ENCODE results near the gene AHNAK.

DNA sequence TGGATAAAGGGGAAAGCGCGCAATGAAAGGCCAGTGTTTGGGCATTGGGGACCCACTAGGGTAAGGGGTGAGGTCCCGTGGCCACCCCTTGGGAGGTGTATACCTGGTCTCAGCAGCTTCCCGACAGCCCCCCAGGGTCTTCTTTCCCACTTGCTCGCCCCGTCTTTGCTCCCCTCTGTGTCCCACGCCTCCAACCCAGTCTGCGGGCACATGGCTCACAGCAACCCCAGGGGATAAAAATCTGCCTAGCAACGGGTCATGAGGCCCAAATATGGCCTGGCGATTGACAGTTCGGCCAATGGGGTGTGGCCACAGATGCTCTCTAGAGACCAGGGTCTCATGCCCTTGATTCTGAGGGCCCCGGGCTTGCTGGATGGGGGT is 41.6 kb downstream of the AHNAK start:
- TF ChIP-seq POLR2AphosphoS5 (IDR thresholded peaks at IDR 0.05; ENCODE audit: low read depth) (no peak), GABPA (IDR thresholded peaks at IDR 0.05; ENCODE audit: low read depth) (no peak), SPI1 (IDR thresholded peaks at IDR 0.05; ENCODE audit: borderline replicate concordance, low read depth) (no peak)
- TF ChIP-seq, protein P1, sequence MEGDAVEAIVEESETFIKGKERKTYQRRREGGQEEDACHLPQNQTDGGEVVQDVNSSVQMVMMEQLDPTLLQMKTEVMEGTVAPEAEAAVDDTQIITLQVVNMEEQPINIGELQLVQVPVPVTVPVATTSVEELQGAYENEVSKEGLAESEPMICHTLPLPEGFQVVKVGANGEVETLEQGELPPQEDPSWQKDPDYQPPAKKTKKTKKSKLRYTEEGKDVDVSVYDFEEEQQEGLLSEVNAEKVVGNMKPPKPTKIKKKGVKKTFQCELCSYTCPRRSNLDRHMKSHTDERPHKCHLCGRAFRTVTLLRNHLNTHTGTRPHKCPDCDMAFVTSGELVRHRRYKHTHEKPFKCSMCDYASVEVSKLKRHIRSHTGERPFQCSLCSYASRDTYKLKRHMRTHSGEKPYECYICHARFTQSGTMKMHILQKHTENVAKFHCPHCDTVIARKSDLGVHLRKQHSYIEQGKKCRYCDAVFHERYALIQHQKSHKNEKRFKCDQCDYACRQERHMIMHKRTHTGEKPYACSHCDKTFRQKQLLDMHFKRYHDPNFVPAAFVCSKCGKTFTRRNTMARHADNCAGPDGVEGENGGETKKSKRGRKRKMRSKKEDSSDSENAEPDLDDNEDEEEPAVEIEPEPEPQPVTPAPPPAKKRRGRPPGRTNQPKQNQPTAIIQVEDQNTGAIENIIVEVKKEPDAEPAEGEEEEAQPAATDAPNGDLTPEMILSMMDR (IDR thresholded peaks at IDR 0.05; ENCODE audit: insufficient read depth, low read length) = no peak
- TF ChIP-seq, protein P2, sequence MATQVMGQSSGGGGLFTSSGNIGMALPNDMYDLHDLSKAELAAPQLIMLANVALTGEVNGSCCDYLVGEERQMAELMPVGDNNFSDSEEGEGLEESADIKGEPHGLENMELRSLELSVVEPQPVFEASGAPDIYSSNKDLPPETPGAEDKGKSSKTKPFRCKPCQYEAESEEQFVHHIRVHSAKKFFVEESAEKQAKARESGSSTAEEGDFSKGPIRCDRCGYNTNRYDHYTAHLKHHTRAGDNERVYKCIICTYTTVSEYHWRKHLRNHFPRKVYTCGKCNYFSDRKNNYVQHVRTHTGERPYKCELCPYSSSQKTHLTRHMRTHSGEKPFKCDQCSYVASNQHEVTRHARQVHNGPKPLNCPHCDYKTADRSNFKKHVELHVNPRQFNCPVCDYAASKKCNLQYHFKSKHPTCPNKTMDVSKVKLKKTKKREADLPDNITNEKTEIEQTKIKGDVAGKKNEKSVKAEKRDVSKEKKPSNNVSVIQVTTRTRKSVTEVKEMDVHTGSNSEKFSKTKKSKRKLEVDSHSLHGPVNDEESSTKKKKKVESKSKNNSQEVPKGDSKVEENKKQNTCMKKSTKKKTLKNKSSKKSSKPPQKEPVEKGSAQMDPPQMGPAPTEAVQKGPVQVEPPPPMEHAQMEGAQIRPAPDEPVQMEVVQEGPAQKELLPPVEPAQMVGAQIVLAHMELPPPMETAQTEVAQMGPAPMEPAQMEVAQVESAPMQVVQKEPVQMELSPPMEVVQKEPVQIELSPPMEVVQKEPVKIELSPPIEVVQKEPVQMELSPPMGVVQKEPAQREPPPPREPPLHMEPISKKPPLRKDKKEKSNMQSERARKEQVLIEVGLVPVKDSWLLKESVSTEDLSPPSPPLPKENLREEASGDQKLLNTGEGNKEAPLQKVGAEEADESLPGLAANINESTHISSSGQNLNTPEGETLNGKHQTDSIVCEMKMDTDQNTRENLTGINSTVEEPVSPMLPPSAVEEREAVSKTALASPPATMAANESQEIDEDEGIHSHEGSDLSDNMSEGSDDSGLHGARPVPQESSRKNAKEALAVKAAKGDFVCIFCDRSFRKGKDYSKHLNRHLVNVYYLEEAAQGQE (IDR thresholded peaks at IDR 0.05; ENCODE audit: insufficient replicate concordance, low read depth) = no peak
